ENCODE measurements around the gene UVRAG.
A peak's percentile ranks its signal among the peaks of the same experiment; 100 is the strongest.

The UVRAG gene

GRCh38 chr11:75814677-75815344 lies at the start of gene UVRAG:
TSS of gene UVRAG (plus strand) at chr11:75815210. CDS start at chr11:75815408, 198 bp downstream.
- H3K4me3 ChIP-seq (replicated peaks in 1 of 2; ENCODE audit: low read depth in 2 of 2, low read length in 2 of 2), result peak within 1 kb of the TSS; percentile 84 to 86
- TF ChIP-seq CTCF (IDR thresholded peaks at IDR 0.05; ENCODE audit: low read depth, low read length), result no peak
- peak; percentile 100 for DNase-seq (ENCODE audit: low read depth in 2 of 2)

GRCh38 chr11:75766443-75767227 lies 48.4 kb upstream of the UVRAG start:
- no peak for TF ChIP-seq CTCF (IDR thresholded peaks at IDR 0.05; ENCODE audit: low read depth, low read length)
- no peak for DNase-seq (ENCODE audit: low read depth in 2 of 2)
- H3K4me3 ChIP-seq (replicated peaks in 1 of 2; ENCODE audit: low read depth in 2 of 2, low read length in 2 of 2), result no peak overlapping the region

GRCh38 chr11:75767228-75767572 lies 47.8 kb upstream of the UVRAG start:
- TF ChIP-seq CTCF (IDR thresholded peaks at IDR 0.05; ENCODE audit: low read depth, low read length), result no peak
- no peak for DNase-seq (ENCODE audit: low read depth in 2 of 2)

GRCh38 chr11:75767793-75768111 lies 47.3 kb upstream of the UVRAG start:
- no peak overlapping the region for H3K4me3 ChIP-seq (replicated peaks in 1 of 2; ENCODE audit: low read depth in 2 of 2, low read length in 2 of 2)
- no peak for DNase-seq (ENCODE audit: low read depth in 2 of 2)
- no peak for TF ChIP-seq CTCF (IDR thresholded peaks at IDR 0.05; ENCODE audit: low read depth, low read length)

More at GRCh38 chr11:75767228-75767572, 47.8 kb upstream of the UVRAG start:
- H3K4me3 ChIP-seq (replicated peaks in 1 of 2; ENCODE audit: low read depth in 2 of 2, low read length in 2 of 2), result no peak overlapping the region

- no peak for TF ChIP-seq CTCF (IDR thresholded peaks at IDR 0.05; ENCODE audit: low read depth, low read length)
- H3K4me3 ChIP-seq (replicated peaks in 1 of 2; ENCODE audit: low read depth in 2 of 2, low read length in 2 of 2), result peak within 1 kb of the TSS; percentile 42 to 55
Observed at GRCh38 chr11:75768112-75768908, 46.7 kb upstream of the UVRAG start, which contains the start of gene DGAT2. TSS of gene DGAT2 (plus strand) at chr11:75768778. CDS start at chr11:75768992, 214 bp downstream.

GRCh38 chr11:75768909-75769771 lies 45.9 kb upstream of the UVRAG start:
- DNase-seq (ENCODE audit: low read depth in 2 of 2), result no peak

More at GRCh38 chr11:75768112-75768908, 46.7 kb upstream of the UVRAG start, which contains the start of gene DGAT2:
- peak; percentile 62 to 72 for DNase-seq (ENCODE audit: low read depth in 2 of 2)

More at GRCh38 chr11:75768909-75769771, 45.9 kb upstream of the UVRAG start:
- no peak for TF ChIP-seq CTCF (IDR thresholded peaks at IDR 0.05; ENCODE audit: low read depth, low read length)
- peak overlapping the region; percentile 42 to 55 for H3K4me3 ChIP-seq (replicated peaks in 1 of 2; ENCODE audit: low read depth in 2 of 2, low read length in 2 of 2)

All from cardiac fibroblast (primary cell).